HepG2 (cell line): ENCODE data around the gene MVP. TPM values are rescaled to one million over a fixed set of nuclear protein-coding genes. Genes with fewer than 3 reads are reported as not detected.

Experiments
- ATAC-seq: fragments of 200-7000 bp; cut with Tn5 transposase; 3 replicates; pipeline ENCODE4 v1.9.1; 2020; ENCODE audit warnings: mild to moderate bottlenecking, moderate library complexity
- BruUV-seq: library from RNA; stranded (reverse); fragments of 400-500 nt; replicated peaks from 2 replicates; lab custom pipeline; 2021; lab: Mats Ljungman, UMichigan
- CTCF ChIA-PET: fragments of 300-600 bp; formaldehyde crosslinking; extraction: SDS; loops from one replicate; lab custom pipeline; 2021; ENCODE audit warnings: low total read pairs, inconsistent platforms, low intra/inter-chr PET ratio; lab: Yijun Ruan, JAX
- POLR2A ChIA-PET: fragments of 350-600 bp; sonication (Branson Sonifier 250); formaldehyde crosslinking; loops from one replicate; lab custom pipeline; 2020; ENCODE audit warnings: antibody characterized with exemption, inconsistent platforms; lab: Yijun Ruan, JAX
- DNase-seq: peaks from one replicate; pipeline ENCODE4 v3.0.0-alpha.2; 2015; ENCODE audit warnings: low spot score
- FAIRE-seq: peaks from 3 replicates; lab custom pipeline; 2011; peaks lifted over from hg19 to GRCh38; lab: Jason Lieb, UNC
- H2AFZ ChIP-seq: one replicate; pipeline ENCODE4 v1.6.1; 2011; ENCODE audit warnings: low read length, inconsistent platforms
- H3K27ac ChIP-seq: fragments of 300-600 bp; 3 replicates; pipeline ENCODE4 v1.8.0; 2011; ENCODE audit warnings: mixed run types, mild to moderate bottlenecking, mixed read lengths, low read length, inconsistent platforms; ENCODE audit not compliant: insufficient read depth; ENCODE audit errors: extremely low read length
- H3K27me3 ChIP-seq, 2 experiments: fragments of 200-600 bp in 1 of 2; 2 replicates in 1 of 2; 3 replicates in 1 of 2; pipeline versions ENCODE4 v1.6.0 to v1.8.0; 2011; ENCODE audit warnings: low read length in 2 of 2, mild to moderate bottlenecking in 2 of 2, moderate library complexity in 2 of 2, inconsistent platforms in 1 of 2; ENCODE audit not compliant: insufficient read depth in 2 of 2, control insufficient read depth in 1 of 2
- H3K36me3 ChIP-seq, 2 experiments: fragments of 200-600 bp in 1 of 2; replicated peaks in 1 of 2; 2 replicates in 1 of 2; 3 replicates in 1 of 2; pipeline versions ENCODE4 v1.5.1 to v1.8.0; 2011; ENCODE audit warnings: low read length in 2 of 2, inconsistent platforms in 1 of 2; ENCODE audit not compliant: insufficient read depth in 2 of 2, control insufficient read depth in 1 of 2
- H3K4me1 ChIP-seq: 2 replicates; pipeline ENCODE4 v1.5.1; 2012; ENCODE audit warnings: low read length, inconsistent platforms; ENCODE audit not compliant: insufficient read depth
- H3K4me2 ChIP-seq: 2 replicates; pipeline ENCODE4 v1.6.0; 2011; ENCODE audit warnings: low read depth, low read length, inconsistent platforms
- H3K4me3 ChIP-seq, 3 experiments: fragments of 200-600 bp in 1 of 3; sonication (generic), shearing (Covaris generic) in 1 of 3; replicated peaks in 1 of 3; 2 replicates each; pipeline ENCODE4 v1.5.1; 2011 to 2016; ENCODE audit warnings: low read length in 3 of 3, inconsistent platforms in 2 of 3, low read depth in 2 of 3, mild to moderate bottlenecking in 2 of 3, control low read depth in 1 of 3, mixed read lengths in 1 of 3; ENCODE audit not compliant: insufficient read depth in 1 of 3
- H3K79me2 ChIP-seq: one replicate; pipeline ENCODE4 v1.6.1; 2011; ENCODE audit warnings: low read length, inconsistent platforms; ENCODE audit not compliant: insufficient read depth
- H3K9ac ChIP-seq: 2 replicates; pipeline ENCODE4 v1.6.0; 2011; ENCODE audit warnings: mild to moderate bottlenecking, low read depth, low read length, inconsistent platforms; ENCODE audit not compliant: insufficient read depth
- H3K9me3 ChIP-seq: 2 replicates; pipeline ENCODE4 v1.5.1; 2012; ENCODE audit warnings: mild to moderate bottlenecking, low read length
- H4K20me1 ChIP-seq: 2 replicates; pipeline ENCODE4 v1.6.0; 2011; ENCODE audit warnings: inconsistent platforms, mild to moderate bottlenecking, low read length, moderate library complexity; ENCODE audit not compliant: insufficient read depth
- AHDC1 ChIP-seq: sonication (generic); formaldehyde crosslinking; IDR thresholded peaks from 2 replicates; pipeline ENCODE4 v1.5.1; 2020; ENCODE audit warnings: mild to moderate bottlenecking, missing genetic modification reagents, borderline replicate concordance
- ATAD3A ChIP-seq: sonication (generic); formaldehyde crosslinking; IDR thresholded peaks from 2 replicates; pipeline ENCODE4 v1.4.0; 2020; ENCODE audit warnings: missing genetic modification reagents
- DNMT1 ChIP-seq: sonication (generic); formaldehyde crosslinking; IDR thresholded peaks from 2 replicates; pipeline ENCODE4 v1.5.1; 2020; ENCODE audit warnings: mild to moderate bottlenecking, missing genetic modification reagents
- EHMT2 ChIP-seq: fragments of 200-600 bp; sonication (generic); IDR thresholded peaks from 2 replicates; pipeline ENCODE4 v1.7.0; 2017; ENCODE audit warnings: antibody characterized with exemption, low read depth, low read length, borderline replicate concordance
- FOXM1 ChIP-seq: sonication (generic); formaldehyde crosslinking; IDR thresholded peaks from 2 replicates; pipeline ENCODE4 v1.5.0; 2020; ENCODE audit warnings: missing genetic modification reagents
- HOXA7 ChIP-seq: sonication (generic); formaldehyde crosslinking; IDR thresholded peaks from 2 replicates; pipeline ENCODE4 v1.8.1; 2022; ENCODE audit warnings: mild to moderate bottlenecking, missing genetic modification reagents, moderate library complexity
- MBD4 ChIP-seq: IDR thresholded peaks from 2 replicates; pipeline ENCODE4 v1.6.1; 2012; ENCODE audit warnings: low read length, inconsistent platforms, borderline replicate concordance
- ONECUT2 ChIP-seq: sonication (generic); formaldehyde crosslinking; IDR thresholded peaks from 2 replicates; pipeline ENCODE4 v1.4.0; 2020; ENCODE audit warnings: missing genetic modification reagents
- ZFP41 ChIP-seq: sonication (generic); formaldehyde crosslinking; IDR thresholded peaks from 2 replicates; pipeline ENCODE4 v1.4.0; 2020; ENCODE audit warnings: mild to moderate bottlenecking, missing genetic modification reagents, borderline replicate concordance
- ZFY ChIP-seq: sonication (generic); formaldehyde crosslinking; IDR thresholded peaks from 2 replicates; pipeline ENCODE4 v1.4.0; 2020; ENCODE audit warnings: missing genetic modification reagents
- ZNF10 ChIP-seq: sonication (generic); formaldehyde crosslinking; IDR thresholded peaks from 2 replicates; pipeline ENCODE4 v1.4.0; 2020; ENCODE audit warnings: mild to moderate bottlenecking, low read depth, missing genetic modification reagents, borderline replicate concordance
- ZNF136 ChIP-seq: sonication (generic); formaldehyde crosslinking; IDR thresholded peaks from 2 replicates; pipeline ENCODE4 v1.8.1; 2022; ENCODE audit warnings: low read depth, mild to moderate bottlenecking, moderate library complexity, missing genetic modification reagents
- ZNF230 ChIP-seq: sonication (generic); formaldehyde crosslinking; IDR thresholded peaks from 2 replicates; pipeline ENCODE4 v1.4.0; 2020; ENCODE audit warnings: mild to moderate bottlenecking, missing genetic modification reagents
- ZNF564 ChIP-seq: sonication (generic); formaldehyde crosslinking; IDR thresholded peaks from 2 replicates; pipeline ENCODE4 v1.8.1; 2023; ENCODE audit warnings: mild to moderate bottlenecking, missing genetic modification reagents
- ZNF839 ChIP-seq: sonication (generic); formaldehyde crosslinking; IDR thresholded peaks from 2 replicates; pipeline ENCODE4 v1.4.0; 2020; ENCODE audit warnings: missing genetic modification reagents, mild to moderate bottlenecking, borderline replicate concordance
- ZSCAN22 ChIP-seq: sonication (generic); formaldehyde crosslinking; IDR thresholded peaks from 2 replicates; pipeline ENCODE4 v1.4.0; 2020; ENCODE audit warnings: mild to moderate bottlenecking, missing genetic modification reagents
- WGBS: methylation state at CpG from one replicate; pipeline ENCODE4 v1.1.6; 2017; ENCODE audit warnings: low lambda C conversion rate; 5-methylcytosine and 5-hydroxymethylcytosine counted together
- in situ Hi-C: cut with HindIII; loops from 2 replicates; pipeline ENCODE4 v1.10.0; 2017; ENCODE audit warnings: low pct_unique_long_range_greater_than_20kb; ENCODE audit not compliant: extremely low pct_ligation_motif_present
- intact Hi-C: fragments of 100-400 bp; cut with micrococcal nuclease; formaldehyde crosslinking; loops from one replicate; pipeline ENCODE4 v1.10.0; 2022; ENCODE audit not compliant: unreplicated experiment
- polyA plus RNA-seq, 8 experiments: library from polyadenylated mRNA; depleted of rRNA in 3 of 8; stranded (reverse) in 7 of 8; unstranded in 1 of 8; fragments of >200 nt; fragmentation: Illumina TruSeq in 4 of 8; extraction: Trizol in 4 of 8; gene quantifications; 2 replicates each; pipeline versions ENCODE4 v1.2.1 to v1.2.3, GENCODE V29; 2011 to 2016; ENCODE audit warnings: low read depth in 4 of 8, missing spikeins in 1 of 8, mixed read lengths in 1 of 8; ENCODE audit not compliant: insufficient read depth in 1 of 8
- total RNA-seq, 5 experiments: library from RNA; depleted of rRNA; stranded (reverse); fragments of >200 nt; fragmentation: Illumina TruSeq; extraction: Trizol; gene quantifications; 2 replicates each; pipeline ENCODE4 v1.2.3, GENCODE V29; 2016; ENCODE audit warnings: low read depth in 1 of 5
- TF ChIP-seq, protein P1 (sequence below): sonication (generic); formaldehyde crosslinking; IDR thresholded peaks from 2 replicates; pipeline ENCODE4 v1.5.1; 2020; ENCODE audit warnings: mild to moderate bottlenecking, missing genetic modification reagents, moderate library complexity

Gene MVP
- total and polyA plus RNA-seq, 2 of the 13 experiments (the other 11 are each of a cell fraction or from before 2014, with no cell fraction given), result 22.9 to 43.5 TPM

DNA sequence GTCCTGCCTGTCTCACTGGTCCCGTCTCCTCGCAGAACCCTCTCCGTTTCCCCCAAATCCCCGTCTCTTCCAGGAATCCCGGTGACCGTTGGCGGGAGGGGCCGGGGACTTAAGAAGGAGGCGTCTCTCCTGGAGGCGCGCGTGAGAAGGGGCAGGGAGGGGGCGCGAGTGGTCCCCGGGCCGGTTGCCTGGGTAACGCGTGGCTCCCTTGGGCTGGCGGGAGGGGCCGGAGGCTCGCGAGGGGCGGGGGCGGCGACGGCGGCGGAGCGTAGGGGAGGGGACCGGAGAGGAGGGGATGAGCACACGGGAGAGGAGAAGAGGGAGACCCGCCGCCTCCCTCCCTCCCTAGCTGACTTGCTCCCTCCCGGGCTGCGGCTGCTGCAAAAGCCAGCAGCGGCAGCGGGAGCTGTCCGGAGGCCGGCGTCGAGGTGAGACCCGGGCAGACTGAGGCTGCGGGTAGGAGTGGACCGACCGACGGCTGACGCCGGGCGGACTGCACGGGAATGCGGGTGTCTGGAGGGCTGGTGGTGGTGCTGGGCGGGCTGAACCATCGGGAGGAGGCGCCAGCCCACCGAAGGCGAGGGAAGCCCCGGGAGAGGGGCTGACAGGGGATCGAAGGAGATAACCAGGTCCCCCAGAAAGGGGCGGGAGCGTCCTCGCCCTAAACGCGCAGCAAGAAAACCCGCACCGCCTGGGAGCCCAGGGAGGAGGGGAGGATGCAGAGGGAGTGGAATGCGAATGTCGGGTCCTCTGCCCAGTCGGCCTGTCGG lies 8.2 kb upstream of the MVP start, which contains the start of gene PRRT2:
Gene PRRT2 (plus strand): TSS at position 298 of the 770 bp plus-strand sequence. CDS start 862 bp downstream, outside the sequence.
- ATAC-seq (peak; percentile 6), FAIRE-seq (no peak), DNase-seq (no peak)
- Histone ChIP-seq H3K27ac (peak within 1 kb of the TSS; percentile 53), H3K9me3 (no peaks in the 10 kb centered on the region), H3K36me3 (peaks cover 6 to 26% of the 10 kb centered on the region in 2 experiments), H3K4me2 (peak within 1 kb of the TSS; percentile 95), H3K79me2 (peaks cover 30% of the 10 kb centered on the region), H3K9ac (peak within 1 kb of the TSS; percentile 66), H2AFZ (no peak within 1 kb of the TSS), H4K20me1 (peaks cover 23% of the 10 kb centered on the region; the same call in 1 of the 2 replicates), H3K27me3 (peaks cover 0 to 12% of the 10 kb centered on the region in 2 experiments; a peak in 2 of 5 replicates), H3K4me3 (peak within 1 kb of the TSS; percentile 52 to 75 (median 64)), H3K4me1 (peaks cover 79% of the 10 kb centered on the region)
- 1% methylated on average over 49 of the region's 69 CpGs for WGBS
- intact Hi-C loops (loop anchor here (2.0 kb wide), 1 partner anchor 209 kb away; no protein-coding TSS in a partner anchor), in situ Hi-C loops (loop anchor here (25.0 kb wide), 1 partner anchor 850 kb away; the partner anchor contains the start of genes FBRS and PRR14)
- BruUV-seq, result no TSS peak
- ChIA-PET POLR2A (interaction anchor here (0.7 to 4.3 kb wide), 13 partner anchors 9 to 253 kb away, joined by 3 to 26 read pairs (median 4); partner anchors contain the start of genes ALDOA, ASPHD1, CDIPT and KIF22), CTCF (no interaction called here)
- TF ChIP-seq FOXM1 (CRISPR knock-in tag), result no peak
- no peak for TF ChIP-seq ATAD3A
- TF ChIP-seq ZSCAN22, result no peak
- no peak for TF ChIP-seq MBD4
- no peak for TF ChIP-seq ONECUT2 (CRISPR knock-in tag)
- peak; percentile 83 for TF ChIP-seq HOXA7 (CRISPR knock-in tag)
- no peak for TF ChIP-seq DNMT1 (CRISPR knock-in tag)
- TF ChIP-seq ZNF839, result no peak
- 0 out of 2 replicates have a peak, but pooled peaks have one; percentile 12 for TF ChIP-seq ZNF564 (CRISPR knock-in tag)
- TF ChIP-seq ZFP41 (CRISPR knock-in tag), result 0 out of 2 replicates have a peak, but pooled peaks have one; percentile 50
- no peak for TF ChIP-seq EHMT2
- TF ChIP-seq AHDC1, result 0 out of 2 replicates have a peak, but pooled peaks have one; percentile 1
- TF ChIP-seq ZNF10 (CRISPR knock-in tag), result no peak
- TF ChIP-seq ZNF136 (CRISPR knock-in tag), result no peak
- TF ChIP-seq, protein P1, sequence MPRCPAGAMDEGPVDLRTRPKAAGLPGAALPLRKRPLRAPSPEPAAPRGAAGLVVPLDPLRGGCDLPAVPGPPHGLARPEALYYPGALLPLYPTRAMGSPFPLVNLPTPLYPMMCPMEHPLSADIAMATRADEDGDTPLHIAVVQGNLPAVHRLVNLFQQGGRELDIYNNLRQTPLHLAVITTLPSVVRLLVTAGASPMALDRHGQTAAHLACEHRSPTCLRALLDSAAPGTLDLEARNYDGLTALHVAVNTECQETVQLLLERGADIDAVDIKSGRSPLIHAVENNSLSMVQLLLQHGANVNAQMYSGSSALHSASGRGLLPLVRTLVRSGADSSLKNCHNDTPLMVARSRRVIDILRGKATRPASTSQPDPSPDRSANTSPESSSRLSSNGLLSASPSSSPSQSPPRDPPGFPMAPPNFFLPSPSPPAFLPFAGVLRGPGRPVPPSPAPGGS (CRISPR knock-in tag), result no peak
- 0 out of 2 replicates have a peak, but pooled peaks have one; percentile 24 for TF ChIP-seq ZFY
- no peak for TF ChIP-seq ZNF230
